ENCODE results near the gene ADGRV1.

- no peak for TF ChIP-seq CTCF (conservative IDR thresholded peaks at IDR 0.05; ENCODE audit: low read depth, low read length)
- no peak for TF ChIP-seq EZH2 (IDR thresholded peaks at IDR 0.05; ENCODE audit: borderline replicate concordance, low read depth, low read length, poor library complexity, severe bottlenecking)
Measured at GRCh38 chr5:90560771-90561170, 2.2 kb downstream of the ADGRV1 start.

Measured in A673 (cell line).